Spleen (tissue), 7 donors: ENCODE measurements around the gene SEMA4C.

Source experiments
- POLR2A ChIP-seq, 3 donors: fragments of 450-650 bp; IDR thresholded peaks; one replicate each; pipeline ENCODE4 v1.5.1; 2017; ENCODE audit warnings: antibody characterized with exemption in 3 of 3, mild to moderate bottlenecking in 1 of 3
- POLR2AphosphoS5 ChIP-seq, 3 donors: sonication (generic); formaldehyde crosslinking; IDR thresholded peaks; one replicate each; pipeline ENCODE4 v1.5.1; 2017; ENCODE audit warnings: antibody characterized with exemption in 3 of 3
- TF ChIP-seq, protein P1 (sequence below), 11 experiments: fragments of 200-600 bp in 7 of 11; fragments of 450-650 bp in 4 of 11; sonication (generic) in 4 of 11; IDR thresholded peaks in 8 of 11; conservative IDR thresholded peaks in 3 of 11; 1 replicate in 7 of 11; 2 replicates in 4 of 11; pipeline versions ENCODE4 v1.4.0 to v1.8.0; 2016 to 2021; ENCODE audit warnings: antibody characterized with exemption in 11 of 11, inconsistent platforms in 4 of 11, mild to moderate bottlenecking in 1 of 11
- donor health status: DM: no; HTN: no; CAD: no; lungs with moderate emphysema.
- donor health status: DM: no; HTN: no; CAD: no.
- donor health status: DM: no; HTN: no; CAD: no.

DNA sequence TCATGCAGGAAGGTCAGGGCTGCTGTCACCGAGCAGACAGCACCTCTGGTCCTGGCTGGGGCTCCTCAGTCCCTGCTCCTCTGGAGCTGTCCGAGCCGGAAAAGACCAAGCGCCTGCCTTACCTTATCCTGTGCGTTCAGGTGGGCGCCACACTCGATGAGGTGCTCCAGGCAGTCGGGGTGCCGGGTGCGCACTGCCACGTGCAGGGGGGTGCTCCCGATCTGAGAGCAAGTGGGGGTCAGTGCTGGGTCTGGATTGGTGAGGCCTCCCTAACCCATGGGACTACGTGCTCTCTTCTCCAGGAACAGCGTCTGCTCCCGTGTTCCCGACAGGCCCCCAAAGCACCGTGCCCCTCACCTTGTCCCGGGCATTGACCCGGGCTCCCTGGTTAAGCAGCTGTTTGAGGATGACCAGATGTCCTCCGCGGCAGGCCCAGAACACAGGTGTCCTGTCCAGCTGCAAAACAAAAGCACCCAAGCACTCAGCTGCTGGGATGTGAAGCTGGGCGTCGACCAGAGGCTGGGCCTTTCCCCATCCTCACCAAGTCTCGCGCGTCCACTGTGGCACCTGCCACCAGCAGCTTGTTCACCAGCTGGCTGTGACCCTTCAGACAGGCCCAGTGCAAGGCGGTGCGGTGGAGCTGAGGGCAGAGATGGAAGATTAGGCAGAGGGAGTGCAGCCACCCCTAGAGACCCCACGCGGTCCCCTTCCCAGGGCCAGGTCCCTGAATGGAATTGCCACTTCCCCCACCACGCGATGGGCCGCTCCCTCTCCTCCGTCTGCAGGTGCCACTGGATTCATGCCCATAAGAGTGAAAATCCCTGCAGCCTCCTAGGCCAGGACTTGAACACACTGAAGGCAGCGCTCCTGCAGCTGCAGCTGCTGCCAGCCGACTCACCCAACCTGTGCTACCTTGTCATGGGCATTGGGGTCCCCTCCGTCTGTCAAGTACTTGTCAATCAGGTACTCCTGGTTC is 29.7 kb downstream of the SEMA4C start:
- TF ChIP-seq, protein P1, sequence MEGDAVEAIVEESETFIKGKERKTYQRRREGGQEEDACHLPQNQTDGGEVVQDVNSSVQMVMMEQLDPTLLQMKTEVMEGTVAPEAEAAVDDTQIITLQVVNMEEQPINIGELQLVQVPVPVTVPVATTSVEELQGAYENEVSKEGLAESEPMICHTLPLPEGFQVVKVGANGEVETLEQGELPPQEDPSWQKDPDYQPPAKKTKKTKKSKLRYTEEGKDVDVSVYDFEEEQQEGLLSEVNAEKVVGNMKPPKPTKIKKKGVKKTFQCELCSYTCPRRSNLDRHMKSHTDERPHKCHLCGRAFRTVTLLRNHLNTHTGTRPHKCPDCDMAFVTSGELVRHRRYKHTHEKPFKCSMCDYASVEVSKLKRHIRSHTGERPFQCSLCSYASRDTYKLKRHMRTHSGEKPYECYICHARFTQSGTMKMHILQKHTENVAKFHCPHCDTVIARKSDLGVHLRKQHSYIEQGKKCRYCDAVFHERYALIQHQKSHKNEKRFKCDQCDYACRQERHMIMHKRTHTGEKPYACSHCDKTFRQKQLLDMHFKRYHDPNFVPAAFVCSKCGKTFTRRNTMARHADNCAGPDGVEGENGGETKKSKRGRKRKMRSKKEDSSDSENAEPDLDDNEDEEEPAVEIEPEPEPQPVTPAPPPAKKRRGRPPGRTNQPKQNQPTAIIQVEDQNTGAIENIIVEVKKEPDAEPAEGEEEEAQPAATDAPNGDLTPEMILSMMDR (IDR thresholded peaks at IDR 0.05 in 8 of 11, conservative IDR thresholded peaks at IDR 0.05 in 3 of 11) = no peak
- no peak for TF ChIP-seq POLR2A (IDR thresholded peaks at IDR 0.05)
- peak in 2 of 3 donors; percentile 7 to 53 for TF ChIP-seq POLR2AphosphoS5 (IDR thresholded peaks at IDR 0.05)
